Calu3 (cell line): ENCODE measurements around the gene EPN3. TPM values are rescaled to one million over a fixed set of nuclear protein-coding genes. Genes with fewer than 3 reads are reported as not detected.

ENCODE experiments used
- BruUV-seq: library from RNA; stranded (reverse); fragments of 400-500 nt; replicated peaks from 2 replicates; lab custom pipeline; 2021; lab: Mats Ljungman, UMichigan
- CTCF ChIA-PET: fragments of 300-600 bp; sonication (Branson Sonifier 250); formaldehyde crosslinking; loops from one replicate; lab custom pipeline; 2022; ENCODE audit warnings: antibody characterized with exemption; lab: Charles Lee
- DNase-seq: peaks from one replicate; pipeline ENCODE4 v3.0.0; 2022
- H3K27ac Mint-ChIP-seq: one replicate; pipeline ENCODE4 v1.8.0; 2022; ENCODE audit warnings: mixed read lengths; ENCODE audit not compliant: unreplicated experiment
- H3K27me3 Mint-ChIP-seq: one replicate; pipeline ENCODE4 v1.8.0; 2022; ENCODE audit warnings: mixed read lengths; ENCODE audit not compliant: unreplicated experiment
- H3K36me3 Mint-ChIP-seq: one replicate; pipeline ENCODE4 v1.8.0; 2022; ENCODE audit warnings: mild to moderate bottlenecking, moderate library complexity, mixed read lengths; ENCODE audit not compliant: insufficient read depth, unreplicated experiment
- H3K4me1 Mint-ChIP-seq: one replicate; pipeline ENCODE4 v1.8.0; 2022; ENCODE audit warnings: mild to moderate bottlenecking, low read depth, mixed read lengths; ENCODE audit not compliant: unreplicated experiment
- H3K4me3 Mint-ChIP-seq: one replicate; pipeline ENCODE4 v1.8.0; 2022; ENCODE audit warnings: mild to moderate bottlenecking, low read depth, moderate library complexity, mixed read lengths; ENCODE audit not compliant: unreplicated experiment
- H3K9me3 Mint-ChIP-seq: one replicate; pipeline ENCODE4 v1.8.0; 2022; ENCODE audit warnings: low read depth, mixed read lengths; ENCODE audit not compliant: unreplicated experiment
- CTCF ChIP-seq: fragments of 200-600 bp; IDR thresholded peaks from one replicate; pipeline ENCODE4 v1.8.0; 2022; ENCODE audit warnings: antibody characterized with exemption; ENCODE audit not compliant: unreplicated experiment
- intact Hi-C: fragments of 100-400 bp; cut with micrococcal nuclease; formaldehyde crosslinking; loops from one replicate; pipeline ENCODE4 v1.10.0; 2022; ENCODE audit not compliant: unreplicated experiment
- total RNA-seq: library from RNA; stranded (reverse); gene quantifications from 2 replicates; pipeline ENCODE4 v1.2.3, GENCODE V29; 2022

Gene EPN3
- total RNA-seq, 1 experiment from 2014 or later: 41.9 TPM

DNA sequence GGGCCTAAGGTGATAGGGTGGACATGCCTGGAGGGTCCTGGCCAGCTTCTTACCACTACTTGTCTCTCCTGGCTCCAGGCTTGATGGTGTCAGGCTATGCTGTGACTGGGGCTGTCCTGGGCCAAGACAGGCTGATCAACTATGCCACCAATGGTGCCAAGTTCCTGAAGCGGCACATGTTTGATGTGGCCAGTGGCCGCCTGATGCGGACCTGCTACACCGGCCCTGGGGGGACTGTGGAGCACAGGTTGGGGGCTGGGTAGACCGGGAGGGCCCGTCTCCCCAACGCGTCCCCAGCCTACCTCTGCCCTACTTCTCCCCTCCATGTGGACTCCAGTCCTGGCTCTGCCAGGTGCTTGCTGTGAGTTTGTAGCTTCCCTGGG is 18.9 kb downstream of the EPN3 start:
- DNase-seq: no peak
- Mint-ChIP-seq H3K9me3 (no peaks in the 10 kb centered on the region), H3K27me3 (no peaks in the 10 kb centered on the region), H3K4me3 (no peak overlapping the region), H3K36me3 (peaks cover 8% of the 10 kb centered on the region), H3K27ac (no peak overlapping the region), H3K4me1 (no peaks in the 10 kb centered on the region)
- intact Hi-C loops: no loop called here
- no TSS peak for BruUV-seq
- CTCF ChIA-PET: interaction anchor here (0.6 to 1.5 kb wide), 18 partner anchors 8 to 254 kb away, joined by 3 to 30 read pairs (median 5); partner anchors contain the start of genes CACNA1G and LUC7L3
- TF ChIP-seq CTCF: no peak

DNA sequence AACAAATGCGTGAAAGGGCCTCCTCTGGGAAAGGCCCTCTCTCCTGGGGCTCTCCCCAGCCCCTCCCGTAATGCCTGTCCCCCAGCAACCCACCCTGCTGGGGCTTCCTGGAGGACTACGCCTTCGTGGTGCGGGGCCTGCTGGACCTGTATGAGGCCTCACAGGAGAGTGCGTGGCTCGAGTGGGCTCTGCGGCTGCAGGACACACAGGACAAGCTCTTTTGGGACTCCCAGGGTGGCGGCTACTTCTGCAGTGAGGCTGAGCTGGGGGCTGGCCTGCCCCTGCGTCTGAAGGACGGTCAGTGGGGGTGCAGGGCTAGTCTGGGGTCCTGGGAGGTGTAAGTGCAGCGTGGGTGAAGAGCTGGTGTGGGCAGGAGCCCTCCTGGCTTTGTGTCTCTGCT is 19.3 kb downstream of the EPN3 start:
- H3K9me3 Mint-ChIP-seq: no peaks in the 10 kb centered on the region
- no peak overlapping the region for H3K27ac Mint-ChIP-seq
- peaks cover 8% of the 10 kb centered on the region for H3K36me3 Mint-ChIP-seq
- intact Hi-C loops: no loop called here
- no peak overlapping the region for H3K4me3 Mint-ChIP-seq
- no peak for DNase-seq
- no TSS peak for BruUV-seq
- H3K4me1 Mint-ChIP-seq: no peaks in the 10 kb centered on the region
- peaks cover 2% of the 10 kb centered on the region for H3K27me3 Mint-ChIP-seq
- TF ChIP-seq CTCF: no peak
- CTCF ChIA-PET: interaction anchor here (1.1 kb wide), 1 partner anchor 231 kb away, joined by 3 read pairs; no protein-coding TSS in a partner anchor

DNA sequence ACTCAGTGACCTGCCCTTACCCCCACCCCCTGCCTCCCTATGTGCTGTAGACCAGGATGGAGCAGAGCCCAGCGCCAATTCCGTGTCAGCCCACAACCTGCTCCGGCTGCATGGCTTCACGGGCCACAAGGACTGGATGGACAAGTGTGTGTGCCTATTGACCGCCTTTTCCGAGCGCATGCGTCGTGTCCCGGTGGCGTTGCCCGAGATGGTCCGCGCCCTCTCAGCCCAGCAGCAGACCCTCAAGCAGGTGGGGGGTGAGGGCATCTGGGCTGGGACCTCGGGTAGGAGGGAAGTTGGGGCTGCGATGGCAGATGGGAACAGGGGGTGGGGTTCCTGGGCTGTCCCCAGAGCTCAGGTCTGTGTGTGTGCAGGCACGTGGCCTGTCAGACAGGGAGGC is 21.7 kb downstream of the EPN3 start:
- Mint-ChIP-seq H3K27me3 (peaks cover 25% of the 10 kb centered on the region), H3K9me3 (no peaks in the 10 kb centered on the region), H3K4me1 (no peaks in the 10 kb centered on the region), H3K27ac (no peak overlapping the region), H3K36me3 (no peaks in the 10 kb centered on the region), H3K4me3 (no peak overlapping the region)
- intact Hi-C loops: no loop called here
- CTCF ChIA-PET: no interaction called here
- no peak for DNase-seq
- BruUV-seq: no TSS peak
- no peak for TF ChIP-seq CTCF

DNA sequence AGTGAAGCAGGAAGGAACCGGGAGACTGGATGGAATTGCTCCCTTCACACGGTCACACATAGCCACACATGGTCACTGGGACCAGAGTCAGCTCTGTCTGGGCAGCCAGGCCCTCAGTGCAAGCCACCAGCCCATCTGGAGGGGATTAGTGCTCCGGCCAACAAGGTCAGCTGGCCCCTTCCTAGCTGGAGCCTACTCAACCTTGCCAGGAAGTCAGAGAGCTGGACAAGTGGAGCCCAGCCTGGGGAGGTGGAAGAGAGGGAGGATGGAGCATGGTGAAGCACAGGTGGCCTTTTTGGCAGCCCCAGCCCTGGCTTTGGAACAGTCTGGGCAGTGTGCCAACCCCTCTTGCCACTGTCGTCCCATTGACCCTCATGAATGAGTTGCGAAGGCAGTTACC is 24.3 kb downstream of the EPN3 start:
- H3K27ac Mint-ChIP-seq: no peak overlapping the region
- CTCF ChIA-PET: interaction anchor here (0.6 kb wide), 1 partner anchor 122 kb away, joined by 3 read pairs; no protein-coding TSS in a partner anchor
- no peaks in the 10 kb centered on the region for H3K4me1 Mint-ChIP-seq
- H3K9me3 Mint-ChIP-seq: no peaks in the 10 kb centered on the region
- no peak for TF ChIP-seq CTCF
- no TSS peak for BruUV-seq
- no peaks in the 10 kb centered on the region for H3K36me3 Mint-ChIP-seq
- no peak for DNase-seq
- H3K27me3 Mint-ChIP-seq: peaks cover 44% of the 10 kb centered on the region
- H3K4me3 Mint-ChIP-seq: no peak overlapping the region
- intact Hi-C loops: no loop called here
